Liver (tissue), 9 donors: Measurements from ENCODE around the gene DHRS12. TPM values are rescaled to one million over a fixed set of nuclear protein-coding genes. Genes with fewer than 3 reads are reported as not detected.

Experiments
- DNase-seq: peaks from one replicate; pipeline ENCODE4 v3.0.0-alpha.2; 2017; ENCODE audit warnings: low spot score
- H3K27ac ChIP-seq, 2 donors: one replicate each; pipeline ENCODE4 v1.7.0; 2013; ENCODE audit warnings: inconsistent platforms in 2 of 2, low read length in 2 of 2, control low read depth in 1 of 2, low read depth in 1 of 2, mild to moderate bottlenecking in 1 of 2
- H3K27me3 ChIP-seq, 4 donors: one replicate each; pipeline versions ENCODE4 v1.6.1 to v1.7.0; 2013; ENCODE audit warnings: low read length in 3 of 4, inconsistent platforms in 1 of 4, mild to moderate bottlenecking in 1 of 4, moderate library complexity in 1 of 4; ENCODE audit not compliant: control insufficient read depth in 4 of 4, insufficient read depth in 4 of 4
- H3K36me3 ChIP-seq, 4 donors: one replicate each; pipeline versions ENCODE4 v1.6.1 to v1.7.0; 2013; ENCODE audit warnings: low read length in 3 of 4, mild to moderate bottlenecking in 3 of 4, low read depth in 1 of 4, moderate library complexity in 1 of 4; ENCODE audit not compliant: control insufficient read depth in 4 of 4, insufficient read depth in 3 of 4
- H3K4me1 ChIP-seq, 4 donors: one replicate each; pipeline versions ENCODE4 v1.6.1 to v1.7.0; 2013; ENCODE audit warnings: low read length in 3 of 4, mild to moderate bottlenecking in 3 of 4, moderate library complexity in 1 of 4; ENCODE audit not compliant: control insufficient read depth in 4 of 4, insufficient read depth in 4 of 4
- H3K4me3 ChIP-seq, 3 donors: one replicate each; pipeline versions ENCODE4 v1.6.1 to v1.7.0; 2013; ENCODE audit warnings: low read length in 3 of 3, control low read depth in 1 of 3, low read depth in 1 of 3, mild to moderate bottlenecking in 1 of 3
- H3K9ac ChIP-seq, 2 donors: one replicate each; pipeline ENCODE4 v1.7.0; 2013; ENCODE audit warnings: low read length in 2 of 2, mild to moderate bottlenecking in 2 of 2, moderate library complexity in 2 of 2, control low read depth in 1 of 2, low read depth in 1 of 2
- H3K9me3 ChIP-seq, 4 donors: one replicate each; pipeline versions ENCODE4 v1.6.1 to v1.7.0; 2013; ENCODE audit warnings: low read length in 3 of 4; ENCODE audit not compliant: control insufficient read depth in 4 of 4
- CTCF ChIP-seq: fragments of 150-350 bp; IDR thresholded peaks from 2 replicates; pipeline ENCODE4 v1.5.1; 2017; ENCODE audit warnings: improper control_type of control experiment, low read depth, low read length; ENCODE audit not compliant: missing input control
- EGR1 ChIP-seq, 2 donors: IDR thresholded peaks; 2 replicates each; pipeline ENCODE4 v1.6.1; 2016 to 2018; ENCODE audit warnings: antibody characterized with exemption in 2 of 2, low read depth in 2 of 2
- FOXA1 ChIP-seq: IDR thresholded peaks from 2 replicates; pipeline ENCODE4 v1.6.1; 2016; ENCODE audit warnings: antibody characterized with exemption
- FOXA2 ChIP-seq: IDR thresholded peaks from 2 replicates; pipeline ENCODE4 v1.6.1; 2016; ENCODE audit warnings: antibody characterized with exemption
- GABPA ChIP-seq, 2 donors: IDR thresholded peaks in 1 of 2; conservative IDR thresholded peaks in 1 of 2; 2 replicates each; pipeline ENCODE4 v1.6.1; 2016; ENCODE audit warnings: antibody characterized with exemption in 2 of 2, mild to moderate bottlenecking in 1 of 2, moderate library complexity in 1 of 2
- HNF4A ChIP-seq, 2 donors: conservative IDR thresholded peaks; 2 replicates each; pipeline ENCODE4 v1.6.1; 2016; ENCODE audit warnings: antibody characterized with exemption in 2 of 2, mild to moderate bottlenecking in 2 of 2
- HNF4G ChIP-seq: IDR thresholded peaks from 2 replicates; pipeline ENCODE4 v1.6.1; 2016; ENCODE audit warnings: antibody characterized with exemption
- JUND ChIP-seq, 2 donors: IDR thresholded peaks; 2 replicates each; pipeline ENCODE4 v1.6.1; 2016; ENCODE audit warnings: antibody characterized with exemption in 2 of 2
- MAX ChIP-seq: IDR thresholded peaks from 2 replicates; pipeline ENCODE4 v1.6.1; 2016; ENCODE audit warnings: antibody characterized with exemption
- NR2F2 ChIP-seq: IDR thresholded peaks from 2 replicates; pipeline ENCODE4 v1.6.1; 2016; ENCODE audit warnings: antibody characterized with exemption
- RAD21 ChIP-seq, 2 donors: IDR thresholded peaks; 2 replicates each; pipeline ENCODE4 v1.6.1; 2016; ENCODE audit warnings: antibody characterized with exemption in 2 of 2, mild to moderate bottlenecking in 2 of 2
- RXRA ChIP-seq, 2 donors: IDR thresholded peaks; 2 replicates each; pipeline ENCODE4 v1.6.1; 2017 to 2018; ENCODE audit warnings: antibody characterized with exemption in 2 of 2, mild to moderate bottlenecking in 1 of 2
- SP1 ChIP-seq: IDR thresholded peaks from 2 replicates; pipeline ENCODE4 v1.6.1; 2018; ENCODE audit warnings: antibody characterized with exemption, mild to moderate bottlenecking
- TAF1 ChIP-seq: conservative IDR thresholded peaks from 2 replicates; pipeline ENCODE4 v1.6.1; 2016; ENCODE audit warnings: antibody characterized with exemption, mild to moderate bottlenecking
- YY1 ChIP-seq: IDR thresholded peaks from 2 replicates; pipeline ENCODE4 v1.6.1; 2016; ENCODE audit warnings: antibody characterized with exemption, mild to moderate bottlenecking
- WGBS: extraction: QIAGEN DNeasy Blood & Tissue Kit; methylation state at CpG from one replicate; pipeline ENCODE4 v1.1.7; 2013; 5-methylcytosine and 5-hydroxymethylcytosine counted together
- polyA plus RNA-seq, 2 donors: library from polyadenylated mRNA; stranded (reverse) in 1 of 2; unstranded in 1 of 2; fragments of 200-250 nt in 1 of 2; fragments of >200 nt in 1 of 2; fragmentation: Nextera tagmentation in 1 of 2; extraction: Ambion mirVana in 1 of 2; gene quantifications; one replicate each; pipeline versions ENCODE4 v1.2.1 to v1.2.3, GENCODE V29; 2013 to 2015
- total RNA-seq, 2 donors: library from RNA; depleted of rRNA; stranded (reverse); fragments of >200 nt; gene quantifications; one replicate each; pipeline ENCODE4 v1.2.3, GENCODE V29; 2014
- TF ChIP-seq, protein P1 (sequence below): IDR thresholded peaks from 2 replicates; pipeline ENCODE4 v1.6.1; 2016; ENCODE audit warnings: antibody characterized with exemption, mild to moderate bottlenecking
- TF ChIP-seq, protein P2 (sequence below): IDR thresholded peaks from 2 replicates; pipeline ENCODE4 v1.6.1; 2016; ENCODE audit warnings: antibody characterized with exemption
- TF ChIP-seq, protein P3 (sequence below): IDR thresholded peaks from 2 replicates; pipeline ENCODE4 v1.6.1; 2016; ENCODE audit warnings: antibody characterized with exemption
- donor health status: healthy.
- donor health status: healthy.
- donor health status: healthy.
- donor health status: healthy.
- donor health status: healthy.

Gene DHRS12
- total and polyA plus RNA-seq, 4 donors, result 6.5 to 15.5 (median 9.3) TPM

- Histone ChIP-seq H3K4me1 (no peaks in the 10 kb centered on the region), H3K27me3 (no peaks in the 10 kb centered on the region), H3K4me3 (no peak overlapping the region), H3K9me3 (no peaks in the 10 kb centered on the region), H3K27ac (no peak overlapping the region), H3K36me3 (no peaks in the 10 kb centered on the region), H3K9ac (no peak overlapping the region)
- DNase-seq, result no peak
- TF ChIP-seq, protein P1, sequence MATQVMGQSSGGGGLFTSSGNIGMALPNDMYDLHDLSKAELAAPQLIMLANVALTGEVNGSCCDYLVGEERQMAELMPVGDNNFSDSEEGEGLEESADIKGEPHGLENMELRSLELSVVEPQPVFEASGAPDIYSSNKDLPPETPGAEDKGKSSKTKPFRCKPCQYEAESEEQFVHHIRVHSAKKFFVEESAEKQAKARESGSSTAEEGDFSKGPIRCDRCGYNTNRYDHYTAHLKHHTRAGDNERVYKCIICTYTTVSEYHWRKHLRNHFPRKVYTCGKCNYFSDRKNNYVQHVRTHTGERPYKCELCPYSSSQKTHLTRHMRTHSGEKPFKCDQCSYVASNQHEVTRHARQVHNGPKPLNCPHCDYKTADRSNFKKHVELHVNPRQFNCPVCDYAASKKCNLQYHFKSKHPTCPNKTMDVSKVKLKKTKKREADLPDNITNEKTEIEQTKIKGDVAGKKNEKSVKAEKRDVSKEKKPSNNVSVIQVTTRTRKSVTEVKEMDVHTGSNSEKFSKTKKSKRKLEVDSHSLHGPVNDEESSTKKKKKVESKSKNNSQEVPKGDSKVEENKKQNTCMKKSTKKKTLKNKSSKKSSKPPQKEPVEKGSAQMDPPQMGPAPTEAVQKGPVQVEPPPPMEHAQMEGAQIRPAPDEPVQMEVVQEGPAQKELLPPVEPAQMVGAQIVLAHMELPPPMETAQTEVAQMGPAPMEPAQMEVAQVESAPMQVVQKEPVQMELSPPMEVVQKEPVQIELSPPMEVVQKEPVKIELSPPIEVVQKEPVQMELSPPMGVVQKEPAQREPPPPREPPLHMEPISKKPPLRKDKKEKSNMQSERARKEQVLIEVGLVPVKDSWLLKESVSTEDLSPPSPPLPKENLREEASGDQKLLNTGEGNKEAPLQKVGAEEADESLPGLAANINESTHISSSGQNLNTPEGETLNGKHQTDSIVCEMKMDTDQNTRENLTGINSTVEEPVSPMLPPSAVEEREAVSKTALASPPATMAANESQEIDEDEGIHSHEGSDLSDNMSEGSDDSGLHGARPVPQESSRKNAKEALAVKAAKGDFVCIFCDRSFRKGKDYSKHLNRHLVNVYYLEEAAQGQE, result no peak
- no peak for TF ChIP-seq FOXA2
- WGBS, result 96% methylated on average over 2 of the region's 2 CpGs
These were observed 25.6 kb upstream of the DHRS12 start for GRCh38 chr13:51829568-51829899.

DNA sequence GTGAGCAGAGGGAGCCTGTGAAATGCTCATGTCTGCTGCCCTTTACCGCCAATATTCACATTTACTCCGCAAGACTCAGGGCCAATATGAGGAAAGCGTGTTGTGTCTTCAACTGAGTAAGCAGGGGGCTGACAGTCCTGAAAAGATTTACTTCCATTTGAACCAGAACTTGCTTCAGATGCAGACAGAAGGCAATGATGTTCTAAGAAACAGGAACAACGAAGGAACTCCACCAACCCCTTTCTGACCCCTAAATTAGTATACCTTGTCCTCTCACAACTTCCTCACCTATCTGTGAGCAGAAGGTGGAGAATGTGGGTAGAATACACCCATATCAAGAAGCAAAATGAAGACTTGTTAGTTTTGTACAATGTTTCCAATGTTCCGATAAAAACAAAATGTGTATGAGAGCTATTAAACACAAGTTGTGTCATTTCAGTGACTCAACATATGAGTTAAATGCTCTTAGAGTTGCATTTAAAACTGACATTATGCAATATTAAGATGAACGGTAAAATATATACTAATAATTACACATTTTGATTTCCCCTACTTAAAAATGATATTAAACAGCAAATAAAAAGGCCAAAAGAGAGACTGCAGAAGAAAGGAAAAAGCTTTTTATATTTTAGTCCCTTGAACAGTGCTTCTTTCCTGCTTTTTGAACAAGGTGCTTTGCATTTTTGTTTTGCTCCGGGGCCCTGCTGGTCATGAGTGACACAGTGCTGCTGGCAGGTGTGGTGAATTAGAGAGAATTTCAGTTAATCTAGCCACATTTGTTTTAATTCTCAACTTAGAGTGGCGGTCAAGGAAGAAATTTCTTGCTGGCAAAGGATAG lies 25.0 kb upstream of the DHRS12 start:
- no peaks in the 10 kb centered on the region for H3K4me1 ChIP-seq
- no peak overlapping the region for H3K27ac ChIP-seq
- no peak overlapping the region for H3K9ac ChIP-seq

More for the DNA sequence above, 25.0 kb upstream of the DHRS12 start:
- DNase-seq, result no peak
- TF ChIP-seq, protein P2, sequence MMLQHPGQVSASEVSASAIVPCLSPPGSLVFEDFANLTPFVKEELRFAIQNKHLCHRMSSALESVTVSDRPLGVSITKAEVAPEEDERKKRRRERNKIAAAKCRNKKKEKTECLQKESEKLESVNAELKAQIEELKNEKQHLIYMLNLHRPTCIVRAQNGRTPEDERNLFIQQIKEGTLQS, result no peak
- no peak for TF ChIP-seq EGR1 (IDR thresholded peaks at IDR 0.05; ENCODE audit: low read depth in 2 of 2)
- TF ChIP-seq YY1, result no peak
- TF ChIP-seq FOXA1, result no peak
- TF ChIP-seq FOXA2, result no peak
- TF ChIP-seq RXRA (IDR thresholded peaks at IDR 0.05), result no peak
- no peak for TF ChIP-seq GABPA (IDR thresholded peaks at IDR 0.05 in 1 of 2, conservative IDR thresholded peaks at IDR 0.05 in 1 of 2)
- TF ChIP-seq MAX, result no peak
- no peak for TF ChIP-seq RAD21 (IDR thresholded peaks at IDR 0.05)
- TF ChIP-seq NR2F2, result no peak
- no peak for TF ChIP-seq HNF4G
- no peak for TF ChIP-seq TAF1
- no peak for TF ChIP-seq SP1
- TF ChIP-seq CTCF, result no peak
- no peak for TF ChIP-seq JUND (IDR thresholded peaks at IDR 0.05)
- TF ChIP-seq, protein P3, sequence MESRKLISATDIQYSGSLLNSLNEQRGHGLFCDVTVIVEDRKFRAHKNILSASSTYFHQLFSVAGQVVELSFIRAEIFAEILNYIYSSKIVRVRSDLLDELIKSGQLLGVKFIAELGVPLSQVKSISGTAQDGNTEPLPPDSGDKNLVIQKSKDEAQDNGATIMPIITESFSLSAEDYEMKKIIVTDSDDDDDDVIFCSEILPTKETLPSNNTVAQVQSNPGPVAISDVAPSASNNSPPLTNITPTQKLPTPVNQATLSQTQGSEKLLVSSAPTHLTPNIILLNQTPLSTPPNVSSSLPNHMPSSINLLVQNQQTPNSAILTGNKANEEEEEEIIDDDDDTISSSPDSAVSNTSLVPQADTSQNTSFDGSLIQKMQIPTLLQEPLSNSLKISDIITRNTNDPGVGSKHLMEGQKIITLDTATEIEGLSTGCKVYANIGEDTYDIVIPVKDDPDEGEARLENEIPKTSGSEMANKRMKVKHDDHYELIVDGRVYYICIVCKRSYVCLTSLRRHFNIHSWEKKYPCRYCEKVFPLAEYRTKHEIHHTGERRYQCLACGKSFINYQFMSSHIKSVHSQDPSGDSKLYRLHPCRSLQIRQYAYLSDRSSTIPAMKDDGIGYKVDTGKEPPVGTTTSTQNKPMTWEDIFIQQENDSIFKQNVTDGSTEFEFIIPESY, result no peak
- no peak for TF ChIP-seq HNF4A (conservative IDR thresholded peaks at IDR 0.05)
- TF ChIP-seq, protein P1, result no peak
- Histone ChIP-seq H3K27me3 (no peaks in the 10 kb centered on the region), H3K36me3 (no peaks in the 10 kb centered on the region), H3K9me3 (no peaks in the 10 kb centered on the region), H3K4me3 (no peak overlapping the region)
- WGBS, result 94% methylated on average over 8 of the region's 8 CpGs
